Fibroblast of lung (primary cell): ENCODE results near the gene BMERB1. TPM values are rescaled to one million over a fixed set of nuclear protein-coding genes. Genes with fewer than 3 reads are reported as not detected.

Experiments
- DNase-seq, 2 donors: peaks; one replicate each; pipeline versions ENCODE4 v3.0.0 to v3.0.0-alpha.2; 2010; ENCODE audit warnings: low read depth in 2 of 2
- H2AFZ ChIP-seq: 2 replicates; pipeline ENCODE4 v1.5.1; 2012; ENCODE audit warnings: low read length, control low read depth, inconsistent platforms
- H3K27ac ChIP-seq: 2 replicates; pipeline ENCODE4 v1.5.1; 2011; ENCODE audit warnings: low read length, control low read depth; ENCODE audit not compliant: insufficient read depth
- H3K27me3 ChIP-seq: 2 replicates; pipeline ENCODE4 v1.5.1; 2011; ENCODE audit warnings: mild to moderate bottlenecking, low read length; ENCODE audit not compliant: control insufficient read depth, insufficient read depth
- H3K36me3 ChIP-seq: 2 replicates; pipeline ENCODE4 v1.5.1; 2011; ENCODE audit warnings: low read length; ENCODE audit not compliant: control insufficient read depth, insufficient read depth
- H3K4me1 ChIP-seq: 2 replicates; pipeline ENCODE4 v1.5.1; 2011; ENCODE audit warnings: low read length; ENCODE audit not compliant: control insufficient read depth, insufficient read depth; ENCODE audit errors: extremely low read depth
- H3K4me2 ChIP-seq: 2 replicates; pipeline ENCODE4 v1.5.1; 2011; ENCODE audit warnings: low read length, control low read depth; ENCODE audit not compliant: insufficient read depth; ENCODE audit errors: extremely low read depth
- H3K4me3 ChIP-seq, 4 experiments: fragments of 200-600 bp in 1 of 4; sonication (generic) in 1 of 4; replicated peaks in 1 of 4; 2 replicates each; pipeline ENCODE4 v1.5.1; 2011 to 2016; ENCODE audit warnings: low read length in 4 of 4, low read depth in 3 of 4, mild to moderate bottlenecking in 3 of 4, control low read depth in 2 of 4, inconsistent platforms in 1 of 4, mixed read lengths in 1 of 4; ENCODE audit not compliant: insufficient read depth in 1 of 4; ENCODE audit errors: control extremely low read depth in 1 of 4
- H3K79me2 ChIP-seq: 2 replicates; pipeline ENCODE4 v1.5.1; 2012; ENCODE audit warnings: mild to moderate bottlenecking, low read length, inconsistent platforms; ENCODE audit not compliant: control insufficient read depth, insufficient read depth
- H3K9ac ChIP-seq: 2 replicates; pipeline ENCODE4 v1.5.1; 2011; ENCODE audit warnings: mild to moderate bottlenecking, low read length, control low read depth; ENCODE audit not compliant: insufficient read depth
- H3K9me3 ChIP-seq: 2 replicates; pipeline ENCODE4 v1.5.1; 2012; ENCODE audit warnings: low read depth, low read length; ENCODE audit not compliant: control insufficient read depth, insufficient read depth
- H4K20me1 ChIP-seq: 2 replicates; pipeline ENCODE4 v1.5.1; 2011; ENCODE audit warnings: low read length; ENCODE audit not compliant: control insufficient read depth, insufficient read depth; ENCODE audit errors: extremely low read depth
- CTCF ChIP-seq, 2 donors: IDR thresholded peaks in 1 of 2; conservative IDR thresholded peaks in 1 of 2; 1 replicate in 1 of 2; 2 replicates in 1 of 2; pipeline ENCODE4 v1.5.1; 2011 to 2012; ENCODE audit warnings: low read length in 2 of 2, control low read depth in 1 of 2, inconsistent platforms in 1 of 2, low read depth in 1 of 2, mild to moderate bottlenecking in 1 of 2
- EZH2 ChIP-seq: IDR thresholded peaks from 2 replicates; pipeline ENCODE4 v1.5.1; 2012; ENCODE audit warnings: low read length, control low read depth, mild to moderate bottlenecking; ENCODE audit errors: missing control alignments
- polyA plus RNA-seq, 2 donors: library from polyadenylated mRNA; depleted of rRNA in 1 of 2; stranded (reverse) in 1 of 2; unstranded in 1 of 2; fragments of >200 nt; gene quantifications; 2 replicates each; pipeline ENCODE4 v1.2.1, GENCODE V29; 2011 to 2012; ENCODE audit warnings: missing spikeins in 1 of 2
- total RNA-seq: library from RNA; depleted of rRNA; stranded (reverse); fragments of >200 nt; gene quantifications from 2 replicates; pipeline ENCODE4 v1.2.1, GENCODE V29; 2014

BMERB1 gene
- total and polyA plus RNA-seq, 2 donors (not counting 1 experiment from before 2014, with no cell fraction given): 39.1 to 46.0 TPM

- no peak overlapping the region for H3K4me2 ChIP-seq
- H3K79me2 ChIP-seq: no peaks in the 10 kb centered on the region
- no peaks in the 10 kb centered on the region for H3K9me3 ChIP-seq
- no peaks in the 10 kb centered on the region for H4K20me1 ChIP-seq
- no peaks in the 10 kb centered on the region for H3K27me3 ChIP-seq
- H3K9ac ChIP-seq: no peak overlapping the region
- no peak overlapping the region for H3K27ac ChIP-seq
- peaks cover 4% of the 10 kb centered on the region for H3K4me1 ChIP-seq
- no peak overlapping the region for H2AFZ ChIP-seq
- peaks cover 3% of the 10 kb centered on the region for H3K36me3 ChIP-seq
- no peak for DNase-seq
- TF ChIP-seq CTCF (conservative IDR thresholded peaks at IDR 0.05 in 1 of 2, IDR thresholded peaks at IDR 0.05 in 1 of 2; ENCODE audit: low read depth in 1 of 2, low read length in 2 of 2) (no peak), EZH2 (no peak)
- no peak overlapping the region for H3K4me3 ChIP-seq
Measured at GRCh38 chr16:15592324-15592723, 157.9 kb downstream of the BMERB1 start.

- peaks cover 6% of the 10 kb centered on the region for H3K36me3 ChIP-seq
- TF ChIP-seq CTCF (conservative IDR thresholded peaks at IDR 0.05 in 1 of 2, IDR thresholded peaks at IDR 0.05 in 1 of 2; ENCODE audit: low read depth in 1 of 2, low read length in 2 of 2): no peak
- TF ChIP-seq EZH2: no peak
- no peaks in the 10 kb centered on the region for H4K20me1 ChIP-seq
- no peak overlapping the region for H3K4me3 ChIP-seq
- no peaks in the 10 kb centered on the region for H3K27me3 ChIP-seq
- no peaks in the 10 kb centered on the region for H3K79me2 ChIP-seq
- H3K4me2 ChIP-seq: no peak overlapping the region
- DNase-seq: no peak
- H2AFZ ChIP-seq: no peak overlapping the region
- no peaks in the 10 kb centered on the region for H3K9me3 ChIP-seq
- peaks cover 4% of the 10 kb centered on the region for H3K4me1 ChIP-seq
- H3K9ac ChIP-seq: no peak overlapping the region
- no peak overlapping the region for H3K27ac ChIP-seq
Measured at GRCh38 chr16:15593235-15593634, 158.8 kb downstream of the BMERB1 start.

GRCh38 chr16:15594711-15595320 lies 160.4 kb downstream of the BMERB1 start:
- peaks cover 17% of the 10 kb centered on the region for H3K36me3 ChIP-seq
- no peak overlapping the region for H3K4me2 ChIP-seq
- H3K4me1 ChIP-seq: peaks cover 4% of the 10 kb centered on the region
- H3K27ac ChIP-seq: no peak overlapping the region
- H3K4me3 ChIP-seq: no peak overlapping the region
- H3K27me3 ChIP-seq: no peaks in the 10 kb centered on the region
- H2AFZ ChIP-seq: no peak overlapping the region
- TF ChIP-seq CTCF (conservative IDR thresholded peaks at IDR 0.05 in 1 of 2, IDR thresholded peaks at IDR 0.05 in 1 of 2; ENCODE audit: low read depth in 1 of 2, low read length in 2 of 2): no peak
- TF ChIP-seq EZH2: no peak
- no peaks in the 10 kb centered on the region for H4K20me1 ChIP-seq
- no peak for DNase-seq
- no peaks in the 10 kb centered on the region for H3K9me3 ChIP-seq
- no peak overlapping the region for H3K9ac ChIP-seq
- H3K79me2 ChIP-seq: no peaks in the 10 kb centered on the region
